Hematopoietic multipotent progenitor cell treated with erythropoietin and hydrocortisone succinate and interleukin-3 and kit ligand, for 17 days (in vitro differentiated cells): Measurements from ENCODE around the gene ZNF248.
"Not testable (repeated sequence)": the region's sequence is repeated elsewhere in the genome, so short reads cannot be mapped to it uniquely, and the experiment has no call there.

ENCODE experiments used
- DNase-seq: peaks from one replicate; pipeline ENCODE4 v3.0.0-alpha.2; 2015; ENCODE audit warnings: low spot score

ZNF248 gene

DNA sequence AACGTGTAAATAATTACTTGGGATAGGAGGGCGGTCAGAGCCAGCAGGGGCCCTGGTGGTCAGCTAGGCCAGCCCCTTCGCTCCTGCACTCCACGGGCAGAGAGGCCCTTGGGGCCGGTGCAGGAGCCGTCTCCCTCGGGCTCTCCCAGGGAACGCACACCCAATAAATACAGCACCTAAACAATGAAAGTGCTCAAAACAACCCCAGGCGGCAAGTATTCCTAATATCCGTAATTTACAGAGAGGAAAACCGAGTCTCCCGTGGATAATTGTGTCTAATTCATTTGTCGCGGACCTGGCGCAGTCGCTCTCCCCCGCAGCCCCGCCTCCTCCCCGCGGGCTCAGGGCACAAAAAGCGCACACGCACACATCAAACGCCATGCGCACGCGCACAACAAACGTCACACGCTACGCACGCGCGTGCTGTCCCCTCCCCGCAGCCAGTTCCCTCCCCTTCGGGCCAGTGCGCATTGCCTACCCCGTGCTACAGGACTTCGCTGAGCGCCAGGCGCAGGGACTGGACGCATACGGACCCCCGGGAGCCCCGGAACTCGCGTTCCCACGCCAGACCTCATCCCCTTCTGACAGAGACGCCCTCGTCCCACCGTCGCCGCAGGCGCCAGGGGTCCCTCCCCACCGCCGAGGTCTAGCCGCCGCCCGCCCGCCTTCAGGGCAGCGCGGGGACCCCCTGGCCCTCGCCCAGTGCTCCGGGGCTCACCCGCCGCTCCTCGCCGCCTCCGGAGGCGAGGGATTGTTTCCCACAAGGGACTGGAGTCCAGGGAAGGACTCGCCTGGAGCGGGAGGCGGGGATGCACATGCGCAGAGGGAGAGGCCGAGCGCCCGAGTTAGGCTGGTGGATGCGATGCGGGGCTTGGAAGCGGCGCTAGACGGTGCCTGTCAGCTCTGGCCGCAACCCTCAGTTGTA is at the start of gene ZNF248:
Gene ZNF248, minus strand, starts transcription at position 324 of the 925 bp plus-strand sequence. CDS start 1,300 bp downstream, outside the sequence.
- DNase-seq, result peak; percentile 94

DNA sequence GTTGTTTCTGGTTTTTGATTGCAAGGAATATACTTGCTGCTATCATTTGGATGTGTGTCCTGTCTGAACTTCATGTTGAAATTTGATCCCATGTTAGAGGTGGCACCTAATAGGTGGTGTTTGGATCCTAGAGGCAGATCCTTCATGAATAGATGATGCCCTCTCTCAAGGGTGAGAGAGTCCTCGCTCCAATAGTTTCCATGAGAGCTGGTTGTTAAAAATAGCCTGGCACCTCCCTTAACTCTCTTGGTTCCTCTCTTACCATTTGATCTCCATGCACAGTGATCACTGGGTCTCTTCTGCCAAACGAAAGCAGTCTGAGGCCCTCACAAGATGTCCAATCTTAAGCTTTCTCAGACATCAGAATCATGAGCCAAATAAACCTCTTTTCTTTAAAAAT is 49.0 kb upstream of the ZNF248 start:
- no peak for DNase-seq

DNA sequence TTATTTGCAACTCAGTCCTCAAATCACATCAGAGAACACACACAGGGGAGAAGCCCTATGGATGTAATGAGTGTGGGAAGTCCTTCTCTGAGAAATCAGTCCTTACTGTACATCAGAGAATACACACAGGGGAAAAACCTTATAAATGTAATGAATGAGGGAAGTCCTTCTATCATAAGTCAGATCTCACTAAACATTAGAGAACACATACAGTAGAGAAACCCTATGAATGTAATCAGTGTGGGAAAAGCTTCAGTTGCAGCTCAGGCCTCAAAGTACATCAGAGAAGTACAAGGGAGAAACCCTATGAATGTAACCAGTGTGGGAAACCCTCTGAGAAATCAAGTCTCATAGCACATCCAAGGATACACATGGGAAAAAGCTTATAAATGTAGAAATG is 39.0 kb upstream of the ZNF248 start:
- DNase-seq, result no peak

DNA sequence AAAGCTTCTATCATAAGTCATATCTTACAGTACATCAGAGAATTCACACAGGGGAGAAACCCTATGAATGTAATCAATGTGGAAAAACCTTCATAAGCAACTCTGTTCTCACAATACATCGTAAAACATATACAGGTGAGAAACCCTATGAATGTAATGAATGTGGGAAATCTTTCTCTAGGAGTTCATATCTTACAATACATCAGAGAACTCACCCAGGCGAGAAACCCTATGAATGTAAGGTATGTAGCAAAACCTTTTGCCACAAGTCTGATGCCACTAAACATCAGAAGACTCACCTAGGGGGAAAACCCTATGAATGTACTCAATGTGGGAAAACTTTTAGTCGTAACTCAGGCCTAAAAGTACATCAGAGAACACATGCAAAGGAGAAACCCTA is 38.3 kb upstream of the ZNF248 start:
- no peak for DNase-seq

DNA sequence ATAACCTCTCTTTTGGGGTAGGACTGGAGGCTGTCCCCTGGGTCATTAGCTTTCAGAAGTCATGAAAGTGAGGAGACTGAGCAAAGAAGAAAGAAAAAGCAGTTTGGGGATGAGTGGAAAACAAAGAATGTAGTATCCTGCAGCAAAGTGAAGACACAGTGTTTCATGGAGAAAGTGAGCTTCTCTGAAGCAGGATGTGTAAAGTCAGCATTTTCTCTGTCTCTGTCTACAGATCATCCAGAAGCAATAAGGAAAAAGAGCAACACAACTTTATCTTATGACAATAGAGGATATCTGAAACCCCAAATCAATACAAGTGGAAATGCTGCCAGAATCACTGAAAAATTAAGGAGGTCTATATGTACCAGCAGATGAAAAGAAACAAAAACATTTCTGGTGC is 28.4 kb upstream of the ZNF248 start:
- no peak for DNase-seq

DNA sequence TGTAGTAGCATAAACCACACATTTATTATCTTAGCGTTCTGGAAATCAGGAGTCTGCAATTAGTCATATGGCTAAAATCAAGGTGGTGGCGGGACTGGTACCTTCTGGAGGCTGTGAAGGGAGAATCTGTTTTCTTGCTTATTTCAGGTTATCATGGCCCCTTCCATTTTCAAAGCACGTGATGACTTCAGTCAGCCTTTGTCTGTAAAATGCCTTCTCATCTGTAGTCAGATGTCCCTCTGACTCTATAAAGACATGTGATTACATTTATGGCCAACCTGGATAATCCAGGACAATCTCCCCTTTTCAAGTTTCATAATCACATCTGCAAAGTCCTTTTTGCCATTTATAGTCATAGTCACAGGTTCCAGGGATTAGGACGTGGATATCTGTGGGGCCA is 15.5 kb upstream of the ZNF248 start:
- no peak for DNase-seq

DNA sequence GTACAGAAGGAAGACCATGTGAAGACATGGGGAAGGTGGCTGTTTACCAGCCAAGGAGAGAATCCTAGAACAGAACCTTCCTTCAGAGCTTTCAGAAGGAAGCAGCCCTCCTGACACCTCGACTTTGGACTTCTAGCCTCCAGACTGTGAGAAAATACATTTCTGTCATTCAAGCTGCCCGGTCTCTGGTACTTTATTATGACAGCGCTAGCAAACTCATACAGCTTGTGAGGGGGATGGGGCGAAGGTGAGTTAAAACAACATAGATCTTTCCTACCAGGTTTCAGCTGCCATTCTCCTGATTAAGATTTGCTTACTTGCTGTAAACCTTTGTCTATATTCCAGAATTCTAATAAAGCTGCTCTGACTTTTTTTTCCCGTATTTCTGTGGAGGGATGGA is 14.9 kb upstream of the ZNF248 start:
- DNase-seq, result no peak

DNA sequence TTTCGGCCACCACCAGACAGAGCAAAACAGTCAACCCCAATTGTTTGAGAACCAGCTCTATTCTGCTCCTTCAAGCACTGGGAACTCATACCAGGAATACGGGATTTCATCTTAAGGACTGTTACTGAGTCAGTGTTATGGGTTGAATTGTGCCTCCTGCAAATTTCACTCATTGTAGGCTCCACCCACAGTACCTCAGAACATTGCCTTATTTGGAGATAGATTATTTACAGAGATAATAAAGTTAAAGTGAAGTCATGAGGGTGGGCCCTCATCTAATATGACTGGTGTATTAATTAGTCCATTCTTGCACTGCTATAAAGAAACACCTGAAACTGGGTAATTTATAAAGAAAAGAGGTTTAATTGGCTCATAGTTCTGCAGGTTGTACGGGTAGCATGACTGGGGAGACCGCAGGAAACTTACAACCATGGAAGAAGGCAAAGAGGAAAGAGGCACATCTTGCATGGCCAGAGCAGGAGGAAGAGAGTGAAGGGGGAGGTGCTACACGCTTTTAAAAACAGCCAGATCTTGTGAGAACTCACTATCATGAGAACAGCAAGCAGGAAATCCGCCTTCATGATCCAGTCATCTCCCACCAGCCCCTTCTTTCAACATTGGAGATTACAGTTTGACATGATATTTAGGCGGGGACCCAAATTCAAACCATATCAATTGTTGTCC is 14.3 kb upstream of the ZNF248 start:
- no peak for DNase-seq

DNA sequence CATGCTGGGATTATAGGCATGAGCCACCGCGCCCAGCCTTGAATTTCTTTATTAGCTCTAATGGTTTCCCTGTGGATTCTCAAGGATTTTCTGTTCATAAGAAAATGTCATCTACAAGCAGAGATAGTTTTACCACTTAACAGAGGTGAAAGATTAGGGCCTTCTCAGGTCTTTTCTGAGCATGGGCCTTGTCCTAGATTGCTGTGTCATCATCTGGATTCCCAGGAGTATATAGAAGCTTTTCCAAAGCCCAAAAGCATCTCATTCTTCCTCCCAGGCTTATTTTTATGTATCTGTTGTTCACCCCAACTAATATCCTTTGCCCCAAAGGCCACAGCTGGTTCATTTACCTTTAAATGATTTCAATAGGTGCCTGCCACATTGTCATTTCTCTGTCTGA is 13.7 kb upstream of the ZNF248 start:
- no peak for DNase-seq

DNA sequence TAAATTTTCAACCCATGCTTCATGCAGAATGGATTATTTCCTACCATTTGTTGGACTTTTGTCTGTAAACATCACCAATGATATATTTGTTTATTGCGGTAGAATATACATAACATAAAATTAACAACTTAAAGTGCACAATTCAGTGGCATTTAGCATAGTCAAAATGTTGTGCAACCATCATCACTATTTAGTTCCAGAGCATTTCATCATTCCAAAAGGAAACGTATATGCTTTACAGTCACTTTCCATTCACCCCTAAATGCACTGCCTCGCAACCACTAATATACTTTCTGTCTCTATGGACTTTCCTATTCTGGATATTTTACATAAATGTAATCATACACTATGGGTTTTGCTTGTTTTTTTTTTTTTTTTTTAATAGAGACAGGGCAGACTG is 11.4 kb upstream of the ZNF248 start:
- no peak for DNase-seq

DNA sequence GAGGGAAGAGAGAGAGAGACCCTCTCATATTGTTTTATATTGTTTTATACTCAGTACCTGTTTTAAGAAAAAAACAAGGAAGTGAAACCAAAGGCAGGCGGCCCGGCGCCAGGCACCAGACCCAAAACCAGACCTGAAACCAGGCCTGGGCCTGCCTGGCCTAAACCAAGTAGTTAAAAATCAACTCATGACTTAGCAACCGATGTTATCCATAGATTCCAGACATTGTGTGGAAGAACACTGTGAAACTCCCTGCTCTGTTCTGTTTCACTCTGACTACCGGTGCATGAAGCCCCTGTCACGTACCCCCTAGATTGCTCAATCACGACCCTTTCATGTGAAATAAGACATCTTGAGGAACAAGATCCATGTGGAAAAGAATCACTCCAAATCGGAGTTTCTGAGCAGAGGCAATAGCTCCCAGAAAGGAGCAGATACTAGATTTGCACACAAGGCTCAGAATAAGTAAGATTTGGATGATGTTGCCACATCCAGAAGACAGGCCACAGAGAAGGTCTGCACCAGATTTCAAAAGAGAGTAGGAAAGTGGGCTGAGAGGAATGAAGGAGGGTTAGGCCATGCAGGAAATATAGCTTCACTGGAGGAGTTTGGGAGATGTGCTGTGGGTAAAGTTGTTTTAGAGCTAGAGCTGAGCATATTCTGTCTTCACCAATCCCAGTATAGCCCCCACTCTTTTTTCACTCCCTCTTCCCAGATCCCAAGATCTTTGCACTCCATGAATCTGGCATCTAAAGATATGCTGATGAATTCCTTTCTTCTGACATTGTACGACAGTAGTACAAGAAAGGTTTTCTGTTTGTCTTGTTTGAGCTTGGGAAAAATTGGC is 8.8 kb upstream of the ZNF248 start:
- no peak for DNase-seq

DNA sequence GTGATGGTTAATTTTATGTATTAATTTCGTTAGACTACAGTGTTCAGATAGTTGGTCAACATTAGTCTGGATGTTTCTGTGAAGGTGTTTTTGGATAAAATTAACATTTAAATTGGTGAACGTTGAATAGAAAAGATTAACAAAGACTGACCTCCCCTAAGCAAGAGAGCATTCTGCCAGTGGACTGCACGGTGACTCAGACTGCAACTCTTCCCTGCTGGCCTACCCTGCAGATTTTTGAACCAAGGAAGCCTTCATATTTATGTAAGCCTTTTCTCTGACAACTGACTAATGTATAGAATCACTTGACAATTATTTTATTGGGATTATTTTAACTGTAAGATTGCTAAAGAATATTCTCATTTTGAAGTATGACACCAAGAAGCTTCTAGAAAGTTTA is 7.9 kb upstream of the ZNF248 start:
- DNase-seq, result no peak

DNA sequence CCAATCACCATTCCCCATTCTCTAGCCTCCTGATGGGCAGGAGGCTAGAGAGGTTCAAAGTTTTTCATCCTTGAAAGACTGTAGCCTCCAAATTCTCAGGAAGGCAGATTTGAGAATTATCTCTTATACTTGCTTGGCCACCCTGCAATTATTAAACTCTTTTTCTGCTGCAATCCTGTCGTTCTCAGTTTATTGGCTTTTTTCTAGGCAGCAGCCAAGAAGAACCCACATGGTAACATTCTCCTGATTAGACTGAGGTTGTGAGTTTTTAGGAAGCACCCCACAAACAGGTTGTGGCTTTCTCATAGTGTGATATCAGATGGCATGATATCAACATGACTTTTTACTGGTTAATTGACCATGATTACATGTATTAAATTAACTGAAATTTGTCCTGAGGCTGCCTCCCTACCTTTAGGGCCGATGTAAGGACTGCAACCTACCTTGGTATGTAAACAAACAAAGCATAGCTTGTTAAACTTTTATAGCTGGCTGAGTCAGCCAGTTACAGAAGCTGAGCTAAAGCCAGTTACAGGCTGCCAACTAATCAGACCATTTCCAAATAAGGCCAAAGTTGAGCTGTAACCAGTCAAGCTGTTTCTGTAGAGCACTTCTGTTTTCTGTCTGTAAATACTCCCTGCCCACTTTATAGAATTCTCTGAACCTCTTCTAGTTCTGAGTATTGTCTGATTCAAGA is 3.2 kb upstream of the ZNF248 start:
- DNase-seq, result no peak

DNA sequence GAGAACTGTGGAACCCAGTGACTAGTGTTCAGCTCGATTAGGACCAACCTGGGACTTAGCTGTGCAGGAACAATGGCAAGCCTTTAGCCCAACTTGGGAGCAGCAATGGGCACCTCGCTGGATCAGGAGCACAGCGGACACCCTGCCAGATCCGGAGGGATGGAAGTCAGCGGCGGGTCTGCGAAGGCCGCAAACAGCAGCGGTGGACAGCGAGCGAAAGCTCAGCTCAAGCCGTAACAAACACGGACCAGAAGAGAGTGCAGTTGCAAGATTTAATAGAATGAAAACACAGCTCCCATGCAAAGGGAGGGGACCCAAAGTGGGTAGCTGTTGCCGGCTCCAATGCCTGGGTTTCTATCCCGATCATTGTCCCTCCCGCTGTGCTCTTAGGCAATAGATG is 1.9 kb upstream of the ZNF248 start:
- not testable (repeated sequence) for DNase-seq

DNA sequence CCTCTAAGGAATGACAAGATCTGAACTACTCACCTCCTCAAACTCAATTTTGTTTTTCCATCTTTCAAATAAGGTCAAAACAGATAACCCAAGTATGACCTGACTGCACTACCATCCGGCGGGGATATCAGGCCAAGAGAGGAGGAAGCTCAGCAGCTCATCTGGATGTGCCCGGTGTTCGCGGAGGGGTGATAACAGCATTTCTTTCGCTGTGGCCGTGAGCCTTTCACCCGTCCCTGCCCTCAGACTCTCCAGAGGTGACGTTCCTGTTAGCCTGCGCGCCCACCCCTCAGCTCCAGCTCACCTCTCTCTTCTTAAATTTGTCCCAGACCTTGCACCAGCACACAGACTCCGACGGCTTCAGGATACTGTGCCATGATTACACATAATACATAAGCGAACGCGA is 526 bp downstream of the ZNF248 start:
- peak; percentile 35 for DNase-seq

DNA sequence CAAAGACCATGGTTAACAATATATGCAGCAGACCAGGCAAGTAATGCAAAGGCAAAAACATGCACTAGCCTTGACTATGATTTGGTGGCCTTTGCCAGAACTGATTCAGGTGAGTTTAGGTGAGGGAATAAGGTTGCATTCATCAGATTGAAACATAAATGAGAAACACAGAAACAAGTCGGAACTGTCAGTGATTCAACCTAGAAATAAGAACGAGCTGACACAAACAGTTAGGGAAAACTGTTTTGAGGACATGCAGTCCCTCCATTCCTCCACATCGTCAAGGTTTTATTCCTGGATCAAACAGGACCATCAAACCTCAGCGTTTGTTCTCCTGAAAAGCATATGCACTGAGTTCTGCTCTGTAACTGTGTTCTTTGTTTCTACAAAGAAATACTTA is 1.8 kb downstream of the ZNF248 start:
- DNase-seq, result no peak

DNA sequence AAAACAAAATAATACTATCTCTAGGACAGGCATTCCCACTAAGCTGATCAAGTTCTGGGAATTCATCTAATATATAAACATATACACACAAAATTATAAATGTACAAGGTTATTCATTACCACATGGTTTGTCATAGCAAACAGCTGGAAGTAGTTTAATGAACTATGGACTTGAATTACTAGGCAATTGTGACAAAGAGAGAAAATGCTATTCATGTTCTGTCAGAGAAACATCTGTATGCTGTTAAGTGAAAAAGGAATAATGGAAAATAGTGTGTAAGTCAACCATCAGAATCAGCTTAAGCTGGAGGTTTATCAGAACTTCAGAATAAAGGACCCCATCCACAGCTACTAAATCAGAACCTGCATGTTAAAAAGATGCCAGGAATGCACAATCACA is 2.8 kb downstream of the ZNF248 start:
- no peak for DNase-seq

DNA sequence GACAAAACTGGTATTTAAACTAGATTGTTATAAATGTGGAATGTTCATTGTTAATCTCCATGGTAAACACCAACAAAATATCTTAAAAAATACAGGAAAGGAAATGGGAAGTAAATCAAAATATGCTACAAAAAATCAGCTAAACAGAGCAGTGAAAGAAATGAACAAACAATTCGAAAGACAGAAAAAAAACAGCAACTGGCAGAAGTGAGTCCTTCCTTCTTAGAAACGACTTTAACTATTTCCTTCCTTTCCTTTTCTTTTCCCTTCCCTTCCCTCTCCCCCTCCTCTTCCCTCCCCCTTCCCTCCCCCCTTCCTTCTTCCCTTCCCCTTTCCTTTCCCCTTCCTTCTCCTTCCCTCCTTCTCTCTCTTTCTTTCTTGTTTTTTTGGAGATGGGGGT is 12.8 kb downstream of the ZNF248 start:
- no peak for DNase-seq

DNA sequence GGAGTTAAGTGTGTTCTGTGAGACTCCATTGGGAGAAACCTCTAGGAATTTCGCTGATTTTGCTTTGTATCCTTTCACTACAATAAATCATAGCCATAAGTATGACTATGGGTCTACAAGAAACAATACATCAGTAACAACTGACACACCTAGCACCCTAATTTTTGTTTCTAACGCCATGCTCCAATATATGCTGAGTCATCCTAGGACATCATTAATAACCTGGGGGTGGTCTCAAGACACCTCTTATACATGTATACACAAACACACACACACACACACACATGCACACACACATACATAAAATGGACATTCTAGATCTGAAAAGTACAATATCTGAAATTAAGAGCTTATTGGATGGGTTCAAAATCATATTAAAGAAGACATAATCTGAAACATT is 18.2 kb downstream of the ZNF248 start:
- no peak for DNase-seq

DNA sequence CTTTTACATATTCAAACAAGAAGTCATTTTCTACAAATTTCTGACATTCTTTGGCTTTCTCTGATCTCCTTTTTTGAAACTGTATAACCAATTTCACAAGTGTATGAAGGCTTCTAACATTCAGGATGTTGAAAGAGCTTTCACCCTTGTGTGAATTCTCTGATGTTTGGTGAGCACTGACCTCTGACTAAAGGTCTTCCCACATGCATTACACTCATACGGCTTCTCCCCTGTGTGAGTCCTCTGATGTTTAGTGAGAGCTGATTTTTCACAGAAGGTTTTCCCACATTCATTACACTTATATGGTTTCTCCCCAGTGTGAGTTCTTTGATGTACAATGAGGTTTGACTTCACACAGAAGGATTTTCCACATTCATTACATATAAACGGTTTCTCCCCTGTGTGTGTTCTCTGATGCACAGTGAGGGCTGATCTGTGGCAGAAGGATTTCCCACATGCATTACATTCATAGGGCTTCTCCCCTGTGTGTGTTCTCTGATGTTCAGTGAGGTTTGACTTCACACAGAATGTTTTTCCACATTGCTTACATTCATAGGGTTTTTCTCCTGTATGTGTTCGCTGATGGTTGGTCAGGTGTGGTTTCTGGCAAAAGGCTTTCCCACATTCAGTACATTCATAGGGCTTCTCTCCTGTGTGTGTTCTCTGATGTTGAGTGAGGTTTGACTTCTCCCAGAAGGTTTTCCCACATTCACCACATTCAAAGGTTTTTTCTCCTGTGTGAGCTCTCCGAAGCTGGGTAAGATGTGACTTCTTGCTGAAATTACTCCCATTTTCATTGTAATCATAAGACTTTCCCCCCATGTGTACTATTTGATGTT is 25.7 kb downstream of the ZNF248 start:
- DNase-seq, result no peak

DNA sequence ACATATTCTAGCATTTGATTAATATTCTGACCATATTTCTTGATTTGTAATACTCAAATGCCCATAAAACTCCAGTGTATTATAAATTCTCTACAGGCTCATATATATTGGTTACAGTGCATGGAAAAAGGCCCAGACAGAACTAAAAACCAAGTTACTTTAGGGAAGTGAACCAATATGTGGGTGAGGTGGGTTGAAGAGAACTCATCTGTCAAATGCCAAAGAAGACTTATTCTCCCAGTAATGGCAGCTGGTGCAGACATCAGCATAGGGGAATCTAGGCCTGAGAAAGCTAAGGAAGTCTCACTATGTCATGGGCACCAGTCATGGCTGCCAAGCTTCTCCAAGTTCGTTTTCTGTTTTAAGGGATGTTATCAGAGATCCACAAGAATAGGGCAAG is 30.6 kb downstream of the ZNF248 start:
- no peak for DNase-seq
